ENCODE data around the gene SORBS2.

Gene SORBS2

GRCh38 chr4:185734930-185735329, 77.1 kb downstream of the SORBS2 start:
- TF ChIP-seq CTCF (IDR thresholded peaks at IDR 0.05) (no peak), ZFX (IDR thresholded peaks at IDR 0.05; ENCODE audit: borderline replicate concordance) (no peak)
- no peak overlapping the region for H3K27ac ChIP-seq

GRCh38 chr4:185734214-185734613, 77.8 kb downstream of the SORBS2 start:
- TF ChIP-seq CTCF (IDR thresholded peaks at IDR 0.05) (no peak), ZFX (IDR thresholded peaks at IDR 0.05; ENCODE audit: borderline replicate concordance) (no peak)

GRCh38 chr4:185730849-185731608, 81.0 kb downstream of the SORBS2 start:
- TF ChIP-seq CTCF (IDR thresholded peaks at IDR 0.05) (no peak), ZFX (IDR thresholded peaks at IDR 0.05; ENCODE audit: borderline replicate concordance) (no peak)
- H3K27ac ChIP-seq: no peak overlapping the region

More at GRCh38 chr4:185734214-185734613, 77.8 kb downstream of the SORBS2 start:
- no peak overlapping the region for H3K27ac ChIP-seq

GRCh38 chr4:185730387-185730786, 81.6 kb downstream of the SORBS2 start:
- no peak overlapping the region for H3K27ac ChIP-seq
- TF ChIP-seq CTCF (IDR thresholded peaks at IDR 0.05): no peak
- TF ChIP-seq ZFX (IDR thresholded peaks at IDR 0.05; ENCODE audit: borderline replicate concordance): no peak

- no peak for TF ChIP-seq ZFX (IDR thresholded peaks at IDR 0.05; ENCODE audit: borderline replicate concordance)
- H3K27ac ChIP-seq: no peak overlapping the region
Observed at GRCh38 chr4:185729391-185729804, 82.6 kb downstream of the SORBS2 start.

GRCh38 chr4:185728893-185729292, 83.1 kb downstream of the SORBS2 start:
- H3K27ac ChIP-seq: no peak overlapping the region
- no peak for TF ChIP-seq CTCF (IDR thresholded peaks at IDR 0.05)
- no peak for TF ChIP-seq ZFX (IDR thresholded peaks at IDR 0.05; ENCODE audit: borderline replicate concordance)

GRCh38 chr4:185726931-185727330, 85.1 kb downstream of the SORBS2 start:
- TF ChIP-seq CTCF (IDR thresholded peaks at IDR 0.05): no peak
- no peak for TF ChIP-seq ZFX (IDR thresholded peaks at IDR 0.05; ENCODE audit: borderline replicate concordance)
- no peak overlapping the region for H3K27ac ChIP-seq
